ENCODE measurements around the gene PSMC3. TPM values are rescaled to one million over a fixed set of nuclear protein-coding genes. Genes with fewer than 3 reads are reported as not detected.
A peak's percentile ranks its signal among the peaks of the same experiment; 100 is the strongest.

The PSMC3 gene
- total and polyA plus RNA-seq, 9 of the 15 experiments (the other 6 are each of a cell fraction or from before 2014, with no cell fraction given), result 44.3 to 324 (median 240) TPM

GRCh38 chr11:47407746-47408590 lies 18.3 kb downstream of the PSMC3 start, which contains the start of gene SLC39A13 (continued):
- TF ChIP-seq ZNF121 (CRISPR knock-in tag; conservative IDR thresholded peaks at IDR 0.05) (no peak), TEAD2 (tag; IDR thresholded peaks at IDR 0.05) (no peak), HLTF (IDR thresholded peaks at IDR 0.05) (no peak; the same call in 1 of the 2 replicates), ZNF124 (CRISPR knock-in tag; IDR thresholded peaks at IDR 0.05) (no peak), PTRF (tag; IDR thresholded peaks at IDR 0.05) (no peak), CAMTA2 (CRISPR knock-in tag; conservative IDR thresholded peaks at IDR 0.05) (no peak), CTCFL (IDR thresholded peaks at IDR 0.05; ENCODE audit: borderline replicate concordance, insufficient read depth, low read depth, low read length, poor library complexity, severe bottlenecking) (no peak), NELFE (IDR thresholded peaks at IDR 0.05; ENCODE audit: insufficient read depth, insufficient read length) (no peak), RAD51 (IDR thresholded peaks at IDR 0.05; ENCODE audit: borderline replicate concordance, low read depth) (no peak), KLF6 (CRISPR knock-in tag; IDR thresholded peaks at IDR 0.05; ENCODE audit: borderline replicate concordance) (no peak), ZNF431 (CRISPR knock-in tag; IDR thresholded peaks at IDR 0.05) (peak; percentile 34; the same call in 1 of the 2 replicates), PHTF2 (CRISPR knock-in tag; IDR thresholded peaks at IDR 0.05) (no peak), FOXA1 (IDR thresholded peaks at IDR 0.05; ENCODE audit: borderline replicate concordance) (no peak), SP2 (IDR thresholded peaks at IDR 0.05; ENCODE audit: extremely low read depth, low read depth, low read length, poor library complexity, severe bottlenecking) (no peak), KDM2B (CRISPR knock-in tag; IDR thresholded peaks at IDR 0.05) (no peak), ARID2 (IDR thresholded peaks at IDR 0.05) (no peak)
- TF ChIP-seq, protein P1, sequence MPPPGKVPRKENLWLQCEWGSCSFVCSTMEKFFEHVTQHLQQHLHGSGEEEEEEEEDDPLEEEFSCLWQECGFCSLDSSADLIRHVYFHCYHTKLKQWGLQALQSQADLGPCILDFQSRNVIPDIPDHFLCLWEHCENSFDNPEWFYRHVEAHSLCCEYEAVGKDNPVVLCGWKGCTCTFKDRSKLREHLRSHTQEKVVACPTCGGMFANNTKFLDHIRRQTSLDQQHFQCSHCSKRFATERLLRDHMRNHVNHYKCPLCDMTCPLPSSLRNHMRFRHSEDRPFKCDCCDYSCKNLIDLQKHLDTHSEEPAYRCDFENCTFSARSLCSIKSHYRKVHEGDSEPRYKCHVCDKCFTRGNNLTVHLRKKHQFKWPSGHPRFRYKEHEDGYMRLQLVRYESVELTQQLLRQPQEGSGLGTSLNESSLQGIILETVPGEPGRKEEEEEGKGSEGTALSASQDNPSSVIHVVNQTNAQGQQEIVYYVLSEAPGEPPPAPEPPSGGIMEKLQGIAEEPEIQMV (tag; conservative IDR thresholded peaks at IDR 0.05; ENCODE audit: low read depth), result no peak
- TF ChIP-seq, protein P2, sequence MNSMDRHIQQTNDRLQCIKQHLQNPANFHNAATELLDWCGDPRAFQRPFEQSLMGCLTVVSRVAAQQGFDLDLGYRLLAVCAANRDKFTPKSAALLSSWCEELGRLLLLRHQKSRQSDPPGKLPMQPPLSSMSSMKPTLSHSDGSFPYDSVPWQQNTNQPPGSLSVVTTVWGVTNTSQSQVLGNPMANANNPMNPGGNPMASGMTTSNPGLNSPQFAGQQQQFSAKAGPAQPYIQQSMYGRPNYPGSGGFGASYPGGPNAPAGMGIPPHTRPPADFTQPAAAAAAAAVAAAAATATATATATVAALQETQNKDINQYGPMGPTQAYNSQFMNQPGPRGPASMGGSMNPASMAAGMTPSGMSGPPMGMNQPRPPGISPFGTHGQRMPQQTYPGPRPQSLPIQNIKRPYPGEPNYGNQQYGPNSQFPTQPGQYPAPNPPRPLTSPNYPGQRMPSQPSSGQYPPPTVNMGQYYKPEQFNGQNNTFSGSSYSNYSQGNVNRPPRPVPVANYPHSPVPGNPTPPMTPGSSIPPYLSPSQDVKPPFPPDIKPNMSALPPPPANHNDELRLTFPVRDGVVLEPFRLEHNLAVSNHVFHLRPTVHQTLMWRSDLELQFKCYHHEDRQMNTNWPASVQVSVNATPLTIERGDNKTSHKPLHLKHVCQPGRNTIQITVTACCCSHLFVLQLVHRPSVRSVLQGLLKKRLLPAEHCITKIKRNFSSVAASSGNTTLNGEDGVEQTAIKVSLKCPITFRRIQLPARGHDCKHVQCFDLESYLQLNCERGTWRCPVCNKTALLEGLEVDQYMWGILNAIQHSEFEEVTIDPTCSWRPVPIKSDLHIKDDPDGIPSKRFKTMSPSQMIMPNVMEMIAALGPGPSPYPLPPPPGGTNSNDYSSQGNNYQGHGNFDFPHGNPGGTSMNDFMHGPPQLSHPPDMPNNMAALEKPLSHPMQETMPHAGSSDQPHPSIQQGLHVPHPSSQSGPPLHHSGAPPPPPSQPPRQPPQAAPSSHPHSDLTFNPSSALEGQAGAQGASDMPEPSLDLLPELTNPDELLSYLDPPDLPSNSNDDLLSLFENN (IDR thresholded peaks at IDR 0.05; ENCODE audit: low read depth in 2 of 2, low read length in 2 of 2), result peak in 1 of 2 experiments; percentile 28; a peak in 1 of 4 replicates
